ENCODE measurements around the gene ADGRB3. TPM values are rescaled to one million over a fixed set of nuclear protein-coding genes. Genes with fewer than 3 reads are reported as not detected.

ADGRB3 gene
- polyA plus RNA-seq, 2 of the 4 experiments (the other 2 are of a cell fraction): not detected

DNA sequence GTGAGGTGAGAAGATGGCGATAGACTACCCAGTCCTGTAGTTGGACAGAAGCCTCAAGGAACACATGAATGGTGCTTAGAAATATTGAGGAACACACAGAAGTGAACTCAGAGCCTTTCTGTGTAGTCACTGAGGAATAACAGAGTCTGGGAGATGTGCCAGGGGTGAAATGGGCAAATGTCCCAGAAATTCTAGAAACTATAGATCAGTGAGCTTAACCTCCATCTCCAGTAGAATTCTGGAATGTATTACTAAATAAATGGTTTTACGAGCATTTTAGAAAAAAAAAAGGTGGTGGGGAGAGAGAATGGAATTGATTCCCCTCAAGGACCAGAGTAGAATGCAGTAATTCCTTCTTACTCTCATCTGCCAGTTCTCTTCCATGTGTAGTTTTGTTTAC is 781.7 kb downstream of the ADGRB3 start:
- 4% methylated on average over 2 of the region's 2 CpGs for WGBS (ENCODE audit: missing lambda C conversion rate)
- Histone ChIP-seq H3K4me2 (no peak overlapping the region), H3K9me3 (no peaks in the 10 kb centered on the region), H3K4me3 (no peak overlapping the region), H3K4me1 (no peaks in the 10 kb centered on the region), H3K27ac (no peak overlapping the region)
- POLR2A ChIA-PET: no interaction called here
- FAIRE-seq (no peak), ATAC-seq (no peak), DNase-seq (ENCODE audit: low read depth in 1 of 2, low spot score in 1 of 2) (no peak)
- TF ChIP-seq RFX5 (IDR thresholded peaks at IDR 0.05): no peak
- TF ChIP-seq, protein P1, sequence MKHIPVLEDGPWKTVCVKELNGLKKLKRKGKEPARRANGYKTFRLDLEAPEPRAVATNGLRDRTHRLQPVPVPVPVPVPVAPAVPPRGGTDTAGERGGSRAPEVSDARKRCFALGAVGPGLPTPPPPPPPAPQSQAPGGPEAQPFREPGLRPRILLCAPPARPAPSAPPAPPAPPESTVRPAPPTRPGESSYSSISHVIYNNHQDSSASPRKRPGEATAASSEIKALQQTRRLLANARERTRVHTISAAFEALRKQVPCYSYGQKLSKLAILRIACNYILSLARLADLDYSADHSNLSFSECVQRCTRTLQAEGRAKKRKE (CRISPR knock-in tag; IDR thresholded peaks at IDR 0.05; ENCODE audit: low read depth): no peak
- TF ChIP-seq, protein P2, sequence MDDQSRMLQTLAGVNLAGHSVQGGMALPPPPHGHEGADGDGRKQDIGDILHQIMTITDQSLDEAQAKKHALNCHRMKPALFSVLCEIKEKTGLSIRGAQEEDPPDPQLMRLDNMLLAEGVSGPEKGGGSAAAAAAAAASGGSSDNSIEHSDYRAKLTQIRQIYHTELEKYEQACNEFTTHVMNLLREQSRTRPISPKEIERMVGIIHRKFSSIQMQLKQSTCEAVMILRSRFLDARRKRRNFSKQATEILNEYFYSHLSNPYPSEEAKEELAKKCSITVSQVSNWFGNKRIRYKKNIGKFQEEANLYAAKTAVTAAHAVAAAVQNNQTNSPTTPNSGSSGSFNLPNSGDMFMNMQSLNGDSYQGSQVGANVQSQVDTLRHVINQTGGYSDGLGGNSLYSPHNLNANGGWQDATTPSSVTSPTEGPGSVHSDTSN (IDR thresholded peaks at IDR 0.05): no peak
- TF ChIP-seq HEYL (CRISPR knock-in tag; IDR thresholded peaks at IDR 0.05): no peak
- TF ChIP-seq CEBPB (IDR thresholded peaks at IDR 0.05): no peak
- TF ChIP-seq EHF (CRISPR knock-in tag; IDR thresholded peaks at IDR 0.05): no peak
- no peak for TF ChIP-seq RARB (CRISPR knock-in tag; IDR thresholded peaks at IDR 0.05)
- TF ChIP-seq, protein P3, sequence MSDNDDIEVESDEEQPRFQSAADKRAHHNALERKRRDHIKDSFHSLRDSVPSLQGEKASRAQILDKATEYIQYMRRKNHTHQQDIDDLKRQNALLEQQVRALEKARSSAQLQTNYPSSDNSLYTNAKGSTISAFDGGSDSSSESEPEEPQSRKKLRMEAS (IDR thresholded peaks at IDR 0.05): no peak
- no peak for TF ChIP-seq EP300 (IDR thresholded peaks at IDR 0.05)
- TF ChIP-seq ZSCAN20 (CRISPR knock-in tag; IDR thresholded peaks at IDR 0.05): no peak
- TF ChIP-seq NFE2L2 (conservative IDR thresholded peaks at IDR 0.05; ENCODE audit: low read length): no peak
- TF ChIP-seq CBX2 (IDR thresholded peaks at IDR 0.05; ENCODE audit: borderline replicate concordance, low read depth): no peak
- TF ChIP-seq FOXS1 (CRISPR knock-in tag; IDR thresholded peaks at IDR 0.05): no peak
- no peak for TF ChIP-seq GATA3 (IDR thresholded peaks at IDR 0.05; ENCODE audit: borderline replicate concordance)
- no peak for TF ChIP-seq ESRRA (IDR thresholded peaks at IDR 0.05; ENCODE audit: borderline replicate concordance, low read length)
- TF ChIP-seq ZFP36 (IDR thresholded peaks at IDR 0.05; ENCODE audit: borderline replicate concordance, partially characterized antibody): no peak
- no peak for TF ChIP-seq RAD21 (conservative IDR thresholded peaks at IDR 0.05 in 1 of 2, IDR thresholded peaks at IDR 0.05 in 1 of 2)
- CTCF ChIA-PET: no interaction called here

DNA sequence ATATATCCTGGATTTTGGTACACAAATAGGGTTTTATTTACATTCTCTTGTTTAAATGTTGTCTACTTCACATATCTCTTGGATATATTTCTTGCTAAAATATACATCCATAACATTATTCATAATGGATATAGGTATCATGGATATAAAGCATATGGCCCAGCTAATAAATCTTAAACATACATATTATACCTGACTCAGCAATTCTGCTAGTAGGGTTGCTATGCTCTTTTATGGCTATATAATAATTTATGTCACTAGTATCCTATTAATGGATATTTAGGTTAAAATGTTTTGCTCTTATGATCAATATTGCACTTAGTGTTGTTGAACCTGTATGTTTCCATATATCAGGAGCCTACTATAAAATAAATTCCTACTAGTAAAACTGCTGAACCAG is 786.2 kb downstream of the ADGRB3 start:
- CTCF ChIA-PET: no interaction called here
- ATAC-seq (no peak), FAIRE-seq (no peak), DNase-seq (ENCODE audit: low read depth in 1 of 2, low spot score in 1 of 2) (no peak)
- POLR2A ChIA-PET: no interaction called here
- TF ChIP-seq ZNF302 (CRISPR knock-in tag; IDR thresholded peaks at IDR 0.05) (no peak), MAFK (IDR thresholded peaks at IDR 0.05; ENCODE audit: partially characterized antibody) (peak; percentile 89)
- H3K4me3 ChIP-seq: no peak overlapping the region
- H3K9me3 ChIP-seq: no peaks in the 10 kb centered on the region
- no peak overlapping the region for H3K27ac ChIP-seq
- no peaks in the 10 kb centered on the region for H3K4me1 ChIP-seq
- no peak overlapping the region for H3K4me2 ChIP-seq

DNA sequence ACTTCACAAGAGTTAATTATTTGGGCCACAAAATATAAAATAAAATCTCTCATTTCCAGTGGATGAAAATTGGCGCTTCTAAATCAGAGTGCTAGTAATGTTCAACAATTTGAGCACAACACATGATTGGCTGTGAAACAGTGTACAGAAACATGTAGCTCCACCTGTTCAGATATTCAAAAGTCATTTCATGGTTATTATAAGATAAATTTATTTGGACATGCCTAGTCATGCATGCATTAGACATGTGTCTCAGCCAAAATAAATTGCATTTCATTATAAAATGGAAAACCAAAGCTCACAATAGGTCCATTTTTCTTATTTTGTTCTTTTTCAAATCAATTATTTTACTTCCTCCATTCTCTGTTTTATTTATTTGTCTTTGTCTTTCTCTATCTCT is 786.9 kb downstream of the ADGRB3 start:
- FAIRE-seq (no peak), DNase-seq (ENCODE audit: low read depth in 1 of 2, low spot score in 1 of 2) (no peak), ATAC-seq (no peak)
- H3K4me1 ChIP-seq: no peaks in the 10 kb centered on the region
- CTCF ChIA-PET: no interaction called here
- no peak overlapping the region for H3K4me2 ChIP-seq
- 11% methylated on average over 1 of the region's 1 CpG for WGBS (ENCODE audit: missing lambda C conversion rate)
- no peak overlapping the region for H3K27ac ChIP-seq
- POLR2A ChIA-PET: no interaction called here
- H3K4me3 ChIP-seq: no peak overlapping the region
- H3K9me3 ChIP-seq: no peaks in the 10 kb centered on the region
- TF ChIP-seq KDM1A (IDR thresholded peaks at IDR 0.05; ENCODE audit: low read depth) (no peak), RFX5 (IDR thresholded peaks at IDR 0.05) (no peak), RAD21 (conservative IDR thresholded peaks at IDR 0.05 in 1 of 2, IDR thresholded peaks at IDR 0.05 in 1 of 2) (no peak), MAZ (IDR thresholded peaks at IDR 0.05; ENCODE audit: borderline replicate concordance, low read depth, low read length) (no peak), EHMT2 (IDR thresholded peaks at IDR 0.05; ENCODE audit: low read depth) (no peak), EHF (CRISPR knock-in tag; IDR thresholded peaks at IDR 0.05) (no peak)
- TF ChIP-seq, protein P4, sequence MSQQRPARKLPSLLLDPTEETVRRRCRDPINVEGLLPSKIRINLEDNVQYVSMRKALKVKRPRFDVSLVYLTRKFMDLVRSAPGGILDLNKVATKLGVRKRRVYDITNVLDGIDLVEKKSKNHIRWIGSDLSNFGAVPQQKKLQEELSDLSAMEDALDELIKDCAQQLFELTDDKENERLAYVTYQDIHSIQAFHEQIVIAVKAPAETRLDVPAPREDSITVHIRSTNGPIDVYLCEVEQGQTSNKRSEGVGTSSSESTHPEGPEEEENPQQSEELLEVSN (IDR thresholded peaks at IDR 0.05; ENCODE audit: borderline replicate concordance, low read depth): no peak

Data from A549 (cell line).